GM23248 (cell line): ENCODE data around the gene PTTG1.

ENCODE experiments used
- EZH2 ChIP-seq: fragments of 200-600 bp; sonication (generic); IDR thresholded peaks from 2 replicates; pipeline ENCODE4 v1.6.1; 2018; ENCODE audit warnings: antibody characterized with exemption, mild to moderate bottlenecking; ENCODE audit not compliant: insufficient read depth, poor library complexity, severe bottlenecking
- EZH2phosphoT487 ChIP-seq: fragments of 200-600 bp; sonication (generic); IDR thresholded peaks from 2 replicates; pipeline ENCODE4 v1.6.1; 2018; ENCODE audit warnings: antibody characterized with exemption, moderate library complexity, mild to moderate bottlenecking, low read depth; ENCODE audit not compliant: insufficient read depth

- no peak for TF ChIP-seq EZH2
- no peak for TF ChIP-seq EZH2phosphoT487
Measured at GRCh38 chr5:160375701-160376100, 46.0 kb upstream of the PTTG1 start.
